ENCODE results near the gene DOLK.
A peak's percentile ranks its signal among the peaks of the same experiment; 100 is the strongest.
"Not testable (repeated sequence)": the region's sequence is repeated elsewhere in the genome, so short reads cannot be mapped to it uniquely, and the experiment has no call there.

DOLK gene

DNA sequence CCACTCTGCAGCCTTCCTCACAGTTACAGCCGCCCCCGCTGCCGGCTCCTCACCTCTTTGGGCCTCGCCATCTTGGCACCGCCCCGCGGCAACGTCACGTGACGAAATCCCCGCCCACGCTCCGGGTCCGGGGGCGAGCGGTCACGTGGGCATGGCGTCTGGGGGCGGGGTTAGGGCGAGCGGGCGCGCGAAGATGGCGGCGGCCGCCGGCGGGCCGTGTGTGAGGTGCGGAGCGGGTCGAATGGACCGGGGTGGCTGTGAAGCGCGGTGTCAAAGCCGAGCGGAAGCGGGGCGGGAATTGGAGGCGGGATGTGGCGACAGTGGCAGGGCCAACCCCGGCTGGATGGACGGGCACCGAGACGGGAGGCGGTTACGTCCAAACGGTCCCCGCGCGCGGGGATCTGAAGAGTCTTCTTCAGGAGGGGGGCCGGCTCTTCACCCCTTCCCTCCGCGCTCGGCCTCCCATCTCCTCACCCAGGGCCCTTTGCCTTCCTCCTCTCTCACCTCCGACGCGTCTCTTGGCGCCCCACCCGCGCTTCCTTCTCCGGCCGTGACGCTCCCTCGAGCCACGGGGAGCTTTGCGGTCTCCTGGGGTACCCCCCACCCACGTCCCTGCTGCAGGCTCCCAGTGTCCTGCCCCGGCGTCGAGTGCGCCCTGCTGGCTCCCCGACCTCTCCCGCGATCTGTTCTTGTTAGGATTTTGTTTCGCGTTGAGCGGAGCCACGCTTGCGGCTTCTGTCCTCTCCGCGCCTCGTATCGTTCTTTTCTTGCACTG is at the start of gene DOLK, which contains the start of gene NUP188:
Gene DOLK (minus strand): TSS at position 77 of the 775 bp plus-strand sequence. CDS start 300 bp downstream, outside the sequence.
Gene NUP188 (plus strand): TSS at position 173 of the 775 bp plus-strand sequence. CDS start 21 bp downstream, at position 194.
- peak; percentile 100 for DNase-seq (ENCODE audit: low spot score)

DNA sequence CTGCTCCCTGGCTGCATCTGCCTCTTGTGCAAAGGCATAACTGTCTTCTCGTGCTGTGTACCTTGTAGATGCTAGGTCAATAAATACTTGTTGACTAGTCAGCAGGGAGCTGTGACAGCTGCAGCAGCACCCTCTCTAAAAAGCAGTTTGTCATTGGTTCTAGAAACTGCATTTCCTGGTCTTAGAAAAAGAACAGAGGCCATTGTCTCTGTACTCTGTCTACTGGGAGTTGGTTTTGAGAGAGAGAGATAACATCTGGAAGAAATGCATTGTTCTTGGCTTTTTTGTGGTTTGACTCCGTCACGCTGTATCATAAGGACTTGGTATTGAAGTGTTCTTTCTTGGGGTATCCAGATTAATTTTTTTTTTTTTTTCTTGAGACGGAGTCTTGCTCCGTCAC is 48.4 kb upstream of the DOLK start:
- DNase-seq (ENCODE audit: low spot score), result no peak

DNA sequence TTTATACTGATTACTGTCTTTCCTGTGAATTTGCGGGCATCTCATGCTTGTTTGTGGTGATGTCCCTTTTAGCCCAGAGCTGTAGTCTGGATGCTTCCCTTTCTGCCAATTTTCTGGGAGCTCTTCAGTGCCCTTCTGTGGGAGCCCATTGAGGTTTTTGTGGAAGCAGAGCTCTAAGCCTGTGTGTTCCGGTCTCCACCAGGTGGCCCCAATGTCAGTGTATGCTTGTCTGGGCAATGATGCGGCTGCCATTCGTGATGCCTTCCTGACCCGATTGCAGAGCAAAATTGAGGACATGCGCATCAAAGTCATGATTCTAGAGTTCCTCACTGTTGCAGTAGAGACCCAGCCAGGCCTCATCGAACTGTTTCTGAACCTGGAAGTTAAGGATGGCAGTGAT is 45.6 kb upstream of the DOLK start:
- DNase-seq (ENCODE audit: low spot score), result no peak

- peak; percentile 87 for DNase-seq (ENCODE audit: low spot score)
Observed at GRCh38 chr9:128987805-128988204, 40.4 kb upstream of the DOLK start.

DNA sequence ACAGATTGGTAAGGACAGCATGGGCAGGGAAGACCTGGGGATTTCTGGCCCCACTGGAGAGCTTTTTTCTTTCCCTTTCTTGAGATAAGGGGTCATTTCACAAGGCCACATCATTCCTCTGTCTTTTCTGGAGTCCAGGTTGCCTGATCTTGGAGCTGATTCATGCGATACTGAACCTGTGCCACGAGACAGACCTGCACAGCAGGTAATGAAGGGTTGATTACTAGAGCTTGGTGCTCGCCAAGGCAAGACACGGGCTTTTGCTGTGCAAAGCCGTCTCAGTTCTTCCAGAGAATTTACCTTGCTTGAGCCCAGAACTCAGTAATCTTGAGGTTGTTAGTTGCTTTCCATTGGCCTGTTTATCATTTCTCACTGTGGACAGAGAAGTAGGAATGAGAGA is 39.3 kb upstream of the DOLK start:
- DNase-seq (ENCODE audit: low spot score), result no peak

DNA sequence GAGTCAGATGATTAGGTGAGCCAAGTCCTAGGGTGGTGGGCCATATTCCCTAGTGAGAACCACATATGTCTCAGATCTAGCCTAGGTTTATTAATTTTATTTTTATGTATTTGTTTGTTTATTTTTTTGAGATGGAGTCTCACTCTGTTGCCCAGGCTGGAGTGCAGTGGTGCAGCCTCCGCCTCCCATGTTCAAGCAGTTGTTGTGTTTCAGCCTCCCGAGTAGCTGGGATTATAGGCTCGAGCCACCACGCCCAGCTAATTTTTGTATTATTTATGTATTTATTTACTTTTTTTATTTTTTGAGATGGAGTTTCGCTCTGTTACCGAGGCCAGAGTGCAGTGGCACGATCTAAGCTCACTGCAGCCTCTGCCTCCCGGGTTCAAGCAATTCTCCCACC is 36.1 kb upstream of the DOLK start:
- no peak for DNase-seq (ENCODE audit: low spot score)

DNA sequence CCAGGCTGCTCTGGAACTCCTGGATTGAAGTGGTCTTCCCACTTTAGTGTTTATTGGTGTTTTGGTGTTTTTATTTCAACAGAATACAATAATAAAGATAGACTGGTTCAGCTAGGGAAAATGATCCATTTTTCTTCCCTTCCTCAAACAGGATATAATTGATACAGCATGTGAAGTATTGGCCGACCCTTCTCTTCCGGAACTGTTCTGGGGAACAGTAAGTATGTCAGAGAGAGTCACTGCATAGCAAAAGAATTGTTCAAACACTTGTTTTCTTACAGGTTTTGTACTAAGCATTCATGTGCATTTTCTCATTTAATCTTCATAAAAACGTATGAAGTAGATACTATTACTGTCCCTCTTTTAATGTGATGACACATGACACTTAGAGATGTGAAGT is 31.7 kb upstream of the DOLK start:
- DNase-seq (ENCODE audit: low spot score), result no peak

GRCh38 chr9:128972956-128973355 is 25.6 kb upstream of the DOLK start:
- peak; percentile 76 for DNase-seq (ENCODE audit: low spot score)

- no peak for DNase-seq (ENCODE audit: low spot score)
Observed at GRCh38 chr9:128969491-128969890, 22.1 kb upstream of the DOLK start.

DNA sequence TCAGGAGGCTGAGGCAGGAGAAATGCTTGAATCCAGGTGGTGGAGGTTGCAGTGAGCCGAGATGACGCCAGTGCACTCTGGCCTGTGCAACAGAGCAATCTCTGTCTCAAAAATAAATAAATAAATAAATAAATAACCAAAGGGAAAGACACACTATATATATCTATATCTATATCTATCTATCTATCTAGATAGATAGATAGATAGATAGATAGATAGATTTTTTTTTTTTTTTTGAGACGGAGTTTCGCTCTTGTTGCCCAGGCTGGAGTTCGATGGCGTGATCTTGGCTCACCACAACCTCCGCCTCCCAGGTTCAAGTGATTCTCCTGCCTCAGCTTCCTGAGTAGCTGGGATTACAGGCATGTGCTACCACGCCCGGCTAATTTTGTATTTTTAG is 14.0 kb upstream of the DOLK start:
- DNase-seq (ENCODE audit: low spot score), result not testable (repeated sequence)

DNA sequence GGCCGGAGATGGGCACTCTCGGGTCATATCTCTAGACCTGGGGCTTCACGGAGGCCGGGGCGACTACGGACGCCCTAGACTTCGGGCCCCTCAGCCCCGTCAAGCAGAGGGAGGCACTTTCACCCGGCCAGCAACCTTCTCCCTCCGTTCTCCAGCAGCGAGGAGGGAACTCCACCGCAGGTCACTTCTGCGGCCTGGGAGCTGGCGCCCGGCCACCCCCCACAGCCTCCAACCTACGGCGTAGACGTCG is 201 bp downstream of the DOLK start:
- DNase-seq (ENCODE audit: low spot score), result no peak

DNA sequence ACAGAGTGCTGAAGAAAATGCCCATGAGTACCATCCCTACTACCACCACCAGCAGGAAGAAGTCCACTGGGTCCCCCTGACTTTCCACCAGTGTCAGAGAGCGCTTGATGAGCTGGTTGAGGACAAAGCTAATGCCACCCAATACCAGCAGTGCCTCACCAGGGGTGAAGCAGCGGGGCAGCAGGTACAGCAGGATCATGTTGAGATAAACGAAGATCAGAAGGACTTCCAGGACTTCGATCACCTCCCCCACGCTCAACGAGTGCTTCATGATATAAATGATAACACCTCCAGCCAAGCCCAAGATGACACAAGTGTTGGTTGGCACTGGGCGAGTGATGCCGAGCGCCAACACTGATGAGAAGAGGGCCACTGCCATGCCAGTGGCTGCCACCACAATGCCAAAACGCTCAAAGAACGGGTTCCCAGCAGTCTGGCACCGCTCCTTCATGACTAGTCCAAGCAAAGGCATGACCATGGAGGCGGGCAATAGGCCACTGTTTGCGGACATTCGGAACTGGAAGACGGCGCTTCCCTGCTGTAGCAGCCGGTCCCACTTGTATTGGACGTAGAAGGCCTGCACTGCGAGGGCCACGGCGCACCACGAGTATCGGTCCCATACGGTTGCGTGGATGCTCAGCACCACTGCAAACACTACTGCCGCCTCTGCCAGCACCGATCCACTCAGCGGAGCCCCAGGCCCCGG is 679 bp downstream of the DOLK start:
- peak; percentile 65 for DNase-seq (ENCODE audit: low spot score)

- no peak for DNase-seq (ENCODE audit: low spot score)
Observed at GRCh38 chr9:128945798-128946501, 1.5 kb downstream of the DOLK start.

- not testable (repeated sequence) for DNase-seq (ENCODE audit: low spot score)
Observed at GRCh38 chr9:128944966-128945365, 2.4 kb downstream of the DOLK start.

GRCh38 chr9:128943832-128944620 is 3.4 kb downstream of the DOLK start:
- DNase-seq (ENCODE audit: low spot score), result no peak

DNA sequence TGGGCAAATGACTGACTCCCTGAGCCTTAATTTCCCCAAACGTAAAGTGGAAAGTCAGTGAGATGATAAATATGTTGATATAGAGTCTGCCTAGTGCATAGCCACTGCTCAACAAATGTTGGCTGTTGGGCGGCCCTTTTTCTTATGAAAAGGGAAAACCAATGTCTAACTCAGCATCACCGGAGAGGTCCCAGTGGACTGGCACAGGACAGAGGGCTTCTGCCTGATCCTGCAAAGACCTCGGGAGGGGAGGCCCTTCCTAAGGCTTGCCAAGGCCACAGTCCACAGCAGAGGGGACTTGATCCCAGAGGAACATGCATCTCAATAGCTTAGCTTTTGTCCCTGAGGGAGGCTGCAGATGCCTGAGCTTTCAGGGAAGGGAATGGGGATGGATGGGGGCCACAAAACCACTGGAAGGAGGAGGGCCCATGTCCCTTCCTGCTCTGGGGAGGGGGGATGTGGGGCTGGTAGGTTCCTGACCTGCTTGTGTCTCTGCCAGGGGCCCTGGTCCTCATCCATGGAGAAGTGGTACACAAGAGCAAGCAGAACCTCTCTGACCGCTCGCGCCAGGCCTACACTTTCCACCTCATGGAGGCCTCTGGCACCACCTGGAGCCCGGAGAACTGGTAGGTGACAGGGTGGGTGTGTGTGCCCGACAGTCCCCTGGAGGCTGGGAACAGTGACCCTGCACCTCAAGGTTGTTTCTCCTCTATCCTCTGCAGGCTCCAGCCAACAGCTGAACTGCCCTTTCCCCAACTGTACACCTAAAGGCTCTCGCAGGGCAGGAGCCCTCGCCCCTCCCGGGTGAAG is 6.3 kb downstream of the DOLK start:
- DNase-seq (ENCODE audit: low spot score), result no peak

- no peak for DNase-seq (ENCODE audit: low spot score)
Observed at GRCh38 chr9:128940271-128940921, 7.0 kb downstream of the DOLK start.

- no peak for DNase-seq (ENCODE audit: low spot score)
Observed at GRCh38 chr9:128937310-128938165, 9.9 kb downstream of the DOLK start.

- no peak for DNase-seq (ENCODE audit: low spot score)
Observed at GRCh38 chr9:128936171-128936865, 11.1 kb downstream of the DOLK start.

Measured in AG20443 (cell line).